Mucosa of stomach (tissue), 1 donor: ENCODE results near the gene TRIM40.
"Not testable (repeated sequence)": the region's sequence is repeated elsewhere in the genome, so short reads cannot be mapped to it uniquely, and the experiment has no call there.

ENCODE experiments used
- H3K27me3 ChIP-seq: one replicate; pipeline ENCODE4 v1.7.0; 2013; ENCODE audit warnings: mild to moderate bottlenecking, low read length; ENCODE audit not compliant: control insufficient read depth, insufficient read depth
- H3K36me3 ChIP-seq: one replicate; pipeline ENCODE4 v1.7.0; 2013; ENCODE audit warnings: low read length; ENCODE audit not compliant: control insufficient read depth, insufficient read depth
- H3K4me1 ChIP-seq: one replicate; pipeline ENCODE4 v1.7.0; 2013; ENCODE audit warnings: mild to moderate bottlenecking, low read length; ENCODE audit not compliant: control insufficient read depth, insufficient read depth
- H3K4me3 ChIP-seq: one replicate; pipeline ENCODE4 v1.7.0; 2013; ENCODE audit warnings: low read length
- H3K9ac ChIP-seq: one replicate; pipeline ENCODE4 v1.7.0; 2013; ENCODE audit warnings: mild to moderate bottlenecking, low read length, moderate library complexity
- H3K9me3 ChIP-seq: one replicate; pipeline ENCODE4 v1.7.0; 2013; ENCODE audit warnings: mild to moderate bottlenecking, low read length, moderate library complexity; ENCODE audit not compliant: control insufficient read depth
- donor health status: Pancreatic carcinoma.

The TRIM40 gene

DNA sequence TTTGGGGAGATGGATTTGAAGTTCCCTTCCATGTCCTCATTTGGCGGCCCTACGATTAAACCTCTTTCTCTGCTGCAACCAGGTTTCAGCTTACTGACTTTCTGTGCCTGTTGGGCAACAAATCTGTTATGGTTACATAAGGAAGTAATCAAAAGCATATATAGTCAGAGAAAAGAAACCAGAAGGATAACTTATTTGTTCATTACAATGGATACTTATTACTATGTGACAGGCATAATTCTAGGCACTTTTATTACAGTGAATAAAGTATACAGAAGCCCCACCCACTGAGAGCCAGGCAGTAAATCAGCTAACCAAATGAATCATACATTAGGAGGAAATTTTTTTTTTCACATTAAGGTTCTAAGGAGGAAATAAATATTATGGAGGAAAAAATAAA, 13.4 kb upstream of the TRIM40 start:
- H3K9ac ChIP-seq, result no peak overlapping the region
- H3K4me1 ChIP-seq, result peaks cover 26% of the 10 kb centered on the region
- no peaks in the 10 kb centered on the region for H3K9me3 ChIP-seq
- H3K4me3 ChIP-seq, result no peak overlapping the region
- H3K36me3 ChIP-seq, result no peaks in the 10 kb centered on the region
- H3K27me3 ChIP-seq, result peaks cover 3% of the 10 kb centered on the region

- H3K27me3 ChIP-seq, result peaks cover 4% of the 10 kb centered on the region
- H3K4me1 ChIP-seq, result peaks cover 43% of the 10 kb centered on the region
Observed at GRCh38 chr6:30127238-30128093, 8.5 kb upstream of the TRIM40 start.

GRCh38 chr6:30129265-30130178, 6.4 kb upstream of the TRIM40 start:
- H3K9me3 ChIP-seq, result no peaks in the 10 kb centered on the region
- H3K27me3 ChIP-seq, result peaks cover 4% of the 10 kb centered on the region
- no peak overlapping the region for H3K4me3 ChIP-seq
- H3K9ac ChIP-seq, result no peak overlapping the region
- H3K36me3 ChIP-seq, result no peaks in the 10 kb centered on the region
- H3K4me1 ChIP-seq, result peaks cover 30% of the 10 kb centered on the region

More at GRCh38 chr6:30127238-30128093, 8.5 kb upstream of the TRIM40 start:
- peak overlapping the region; percentile 62 for H3K9ac ChIP-seq
- H3K36me3 ChIP-seq, result no peaks in the 10 kb centered on the region
- H3K4me3 ChIP-seq, result no peak overlapping the region
- no peaks in the 10 kb centered on the region for H3K9me3 ChIP-seq

DNA sequence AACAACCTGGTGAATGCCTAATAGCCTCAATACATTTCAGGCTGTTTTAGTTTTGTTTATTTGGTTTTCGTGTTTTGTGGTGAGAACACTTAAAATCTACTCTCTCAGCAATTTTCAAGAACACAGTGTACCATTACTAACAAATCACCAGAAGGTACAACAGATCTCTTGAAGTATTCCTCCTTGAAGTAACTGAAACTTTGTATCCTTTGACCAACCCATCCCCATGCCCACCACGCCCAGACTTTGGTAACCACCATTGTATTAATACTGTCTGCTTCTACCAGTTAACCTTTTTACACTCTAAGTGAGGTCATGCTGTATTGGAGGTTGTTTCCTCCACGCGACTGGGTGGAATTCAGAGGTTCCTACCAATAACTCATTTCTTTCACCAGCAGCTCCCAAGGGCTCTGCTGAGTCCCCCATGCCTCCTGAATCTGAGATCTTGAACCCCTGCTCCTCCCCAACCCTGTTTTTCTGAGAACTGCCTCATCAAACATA, 5.7 kb upstream of the TRIM40 start:
- peaks cover 29% of the 10 kb centered on the region for H3K4me1 ChIP-seq
- no peaks in the 10 kb centered on the region for H3K36me3 ChIP-seq
- no peak overlapping the region for H3K4me3 ChIP-seq
- no peaks in the 10 kb centered on the region for H3K9me3 ChIP-seq
- H3K27me3 ChIP-seq, result peaks cover 4% of the 10 kb centered on the region
- no peak overlapping the region for H3K9ac ChIP-seq

DNA sequence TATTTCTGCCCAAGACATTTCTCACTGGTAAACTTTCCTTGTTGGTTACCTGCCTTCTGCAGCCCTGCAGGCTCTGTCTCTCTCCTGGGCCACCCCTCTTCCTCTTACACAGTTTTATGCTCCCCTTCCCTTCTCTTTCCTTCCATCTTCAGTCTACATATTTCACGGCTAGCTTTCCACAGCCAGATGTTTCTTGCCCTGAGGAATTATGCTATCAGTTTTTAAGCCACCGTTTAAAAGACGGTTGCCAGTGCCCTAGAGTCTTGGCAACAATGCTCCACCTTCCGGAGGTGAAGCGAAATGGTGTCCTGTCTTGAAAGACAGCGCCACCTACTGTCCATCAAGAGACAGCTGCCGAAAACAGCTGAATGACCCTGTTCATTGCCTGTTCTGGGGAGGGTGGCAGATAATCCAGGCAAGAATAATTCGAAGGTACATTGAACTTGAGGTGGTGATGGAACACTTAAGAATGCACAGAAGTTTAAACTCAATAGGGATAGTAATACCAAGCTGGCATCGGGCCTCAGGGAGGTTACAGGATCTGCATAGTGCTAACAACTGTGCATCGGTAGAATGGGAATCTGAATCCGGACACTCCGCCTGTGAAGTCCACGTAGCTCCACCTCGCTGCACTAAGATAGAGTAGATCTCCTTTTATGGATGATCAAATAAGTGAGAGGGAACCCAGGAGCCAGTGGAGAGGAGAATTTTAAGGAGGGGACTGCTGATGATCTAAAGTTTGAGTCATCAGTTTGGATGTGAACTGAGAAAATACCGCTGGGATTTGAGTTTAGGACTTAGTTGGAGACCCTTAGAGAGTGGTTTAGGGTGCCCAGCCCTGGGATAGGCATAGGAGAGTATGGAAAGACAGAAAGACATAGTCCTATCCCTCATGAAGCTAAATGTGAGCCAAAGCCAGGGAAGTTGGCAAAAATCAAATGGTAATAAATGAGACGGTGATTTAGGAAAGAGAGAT, 4.8 kb upstream of the TRIM40 start:
- no peak overlapping the region for H3K4me3 ChIP-seq
- peak overlapping the region; percentile 1 for H3K9ac ChIP-seq
- H3K27me3 ChIP-seq, result peaks cover 4% of the 10 kb centered on the region
- no peaks in the 10 kb centered on the region for H3K9me3 ChIP-seq
- no peaks in the 10 kb centered on the region for H3K36me3 ChIP-seq
- H3K4me1 ChIP-seq, result peaks cover 39% of the 10 kb centered on the region

DNA sequence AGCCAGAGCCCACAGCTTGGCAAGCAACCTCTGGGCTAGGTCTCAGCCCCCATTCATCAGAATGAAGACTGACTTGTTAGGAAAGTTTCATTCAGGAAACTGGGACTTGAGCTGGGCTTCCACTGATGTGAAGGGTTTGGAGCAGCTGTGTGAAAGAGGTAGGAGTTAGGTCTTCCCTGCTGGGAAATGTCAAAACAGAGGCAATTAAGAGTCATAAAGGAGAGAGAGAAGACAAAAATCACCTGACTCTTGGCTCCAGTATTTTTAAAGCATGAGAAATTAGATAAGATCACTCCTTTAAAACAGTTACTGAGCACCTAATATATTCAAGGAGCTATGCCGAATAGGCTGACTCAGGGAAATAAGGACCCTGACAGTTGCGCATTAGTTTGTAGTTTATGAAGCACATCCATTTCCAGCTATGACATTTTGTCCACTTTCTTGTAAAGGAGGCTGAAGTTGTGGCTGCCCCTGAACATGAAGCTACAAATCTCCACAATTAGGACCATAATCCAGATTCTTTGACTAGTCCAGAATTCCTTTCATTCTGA, 3.9 kb upstream of the TRIM40 start:
- H3K27me3 ChIP-seq, result peaks cover 4% of the 10 kb centered on the region
- H3K4me3 ChIP-seq, result no peak overlapping the region
- H3K36me3 ChIP-seq, result no peaks in the 10 kb centered on the region
- H3K4me1 ChIP-seq, result peaks cover 37% of the 10 kb centered on the region
- no peak overlapping the region for H3K9ac ChIP-seq
- no peaks in the 10 kb centered on the region for H3K9me3 ChIP-seq

- no peak overlapping the region for H3K4me3 ChIP-seq
- H3K9ac ChIP-seq, result no peak overlapping the region
- no peaks in the 10 kb centered on the region for H3K27me3 ChIP-seq
- H3K4me1 ChIP-seq, result peaks cover 21% of the 10 kb centered on the region
- no peaks in the 10 kb centered on the region for H3K9me3 ChIP-seq
- no peaks in the 10 kb centered on the region for H3K36me3 ChIP-seq
Observed at GRCh38 chr6:30135147-30135546, 793 bp upstream of the TRIM40 start.

GRCh38 chr6:30136570-30137286, 788 bp downstream of the TRIM40 start:
- no peak overlapping the region for H3K4me3 ChIP-seq
- H3K9me3 ChIP-seq, result no peaks in the 10 kb centered on the region
- H3K27me3 ChIP-seq, result no peaks in the 10 kb centered on the region
- peaks cover 10% of the 10 kb centered on the region for H3K4me1 ChIP-seq
- no peak overlapping the region for H3K9ac ChIP-seq
- H3K36me3 ChIP-seq, result no peaks in the 10 kb centered on the region

- peaks cover 17% of the 10 kb centered on the region for H3K4me1 ChIP-seq
- not testable (repeated sequence) for H3K27me3 ChIP-seq, H3K9ac ChIP-seq, H3K9me3 ChIP-seq, H3K36me3 ChIP-seq, H3K4me3 ChIP-seq
Observed at GRCh38 chr6:30140240-30140639, 4.3 kb downstream of the TRIM40 start.

GRCh38 chr6:30142665-30143064, 6.7 kb downstream of the TRIM40 start:
- Histone ChIP-seq H3K27me3 (peaks cover 10% of the 10 kb centered on the region), H3K4me3 (no peak overlapping the region), H3K9me3 (no peaks in the 10 kb centered on the region), H3K9ac (no peak overlapping the region), H3K4me1 (peaks cover 8% of the 10 kb centered on the region), H3K36me3 (no peaks in the 10 kb centered on the region)
